ELR (cell line): ENCODE measurements around the gene ATG10.
"Not testable (repeated sequence)": the region's sequence is repeated elsewhere in the genome, so short reads cannot be mapped to it uniquely, and the experiment has no call there.

Experiments
- DNase-seq: peaks from one replicate; pipeline ENCODE4 v3.0.0-alpha.2; 2015; ENCODE audit warnings: low read depth

The ATG10 gene

GRCh38 chr5:82129723-82130285 lies 158.0 kb downstream of the ATG10 start:
- DNase-seq, result no peak

- no peak for DNase-seq
These were observed 158.8 kb downstream of the ATG10 start for GRCh38 chr5:82130602-82131001.

- no peak for DNase-seq
These were observed 165.4 kb downstream of the ATG10 start for GRCh38 chr5:82137205-82137604.

GRCh38 chr5:82139837-82140236 lies 168.0 kb downstream of the ATG10 start:
- not testable (repeated sequence) for DNase-seq

- no peak for DNase-seq
These were observed 170.5 kb downstream of the ATG10 start for GRCh38 chr5:82142217-82142841.

GRCh38 chr5:82142928-82143577 lies 171.2 kb downstream of the ATG10 start:
- no peak for DNase-seq

- DNase-seq, result peak; percentile 24
These were observed 176.2 kb downstream of the ATG10 start for GRCh38 chr5:82147860-82148573.

GRCh38 chr5:82149434-82149833 lies 177.6 kb downstream of the ATG10 start:
- no peak for DNase-seq

GRCh38 chr5:82150559-82150958 lies 178.7 kb downstream of the ATG10 start:
- peak; percentile 3 for DNase-seq

GRCh38 chr5:82151204-82151603 lies 179.4 kb downstream of the ATG10 start:
- DNase-seq, result no peak

GRCh38 chr5:82151662-82152061 lies 179.8 kb downstream of the ATG10 start:
- DNase-seq, result peak; percentile 31

GRCh38 chr5:82152978-82153481 lies 181.2 kb downstream of the ATG10 start:
- no peak for DNase-seq

GRCh38 chr5:82154776-82155175 lies 183.0 kb downstream of the ATG10 start:
- DNase-seq, result no peak

- no peak for DNase-seq
These were observed 183.5 kb downstream of the ATG10 start for GRCh38 chr5:82155305-82155704.

GRCh38 chr5:82156874-82157273 lies 185.1 kb downstream of the ATG10 start:
- DNase-seq, result no peak

- peak; percentile 90 for DNase-seq
These were observed 187.1 kb downstream of the ATG10 start for GRCh38 chr5:82158755-82159413.

- peak; percentile 25 for DNase-seq
These were observed 189.1 kb downstream of the ATG10 start for GRCh38 chr5:82160948-82161347.

GRCh38 chr5:82162573-82162972 lies 190.8 kb downstream of the ATG10 start:
- DNase-seq, result no peak

GRCh38 chr5:82163452-82164175 lies 191.8 kb downstream of the ATG10 start:
- DNase-seq, result peak; percentile 40

- peak; percentile 93 for DNase-seq
These were observed 192.6 kb downstream of the ATG10 start for GRCh38 chr5:82164176-82164976.
